HEK293 (cell line): ENCODE measurements around the gene SESN2.

Source experiments
- CTCF ChIA-PET: fragments of 350-600 bp; formaldehyde crosslinking; extraction: SDS; loops from one replicate; lab custom pipeline; 2021; ENCODE audit warnings: antibody characterized with exemption; lab: Yijun Ruan, JAX
- POLR2A ChIA-PET: fragments of 300-600 bp; formaldehyde crosslinking; extraction: SDS; loops from one replicate; lab custom pipeline; 2020; ENCODE audit warnings: antibody characterized with exemption, inconsistent platforms; lab: Yijun Ruan, JAX
- H3K27ac ChIP-seq: fragments of 200-500 bp; sonication (Bioruptor generic); 2 replicates; pipeline ENCODE4 v1.5.1; 2014; ENCODE audit warnings: low read depth, low read length, control low read depth, inconsistent platforms; ENCODE audit errors: extremely low read depth
- H3K36me3 ChIP-seq, 2 experiments: fragments of 200-500 bp in 1 of 2; sonication (Bioruptor generic) in 1 of 2; 1 replicate in 1 of 2; 2 replicates in 1 of 2; pipeline ENCODE4 v1.5.1; 2014 to 2017; ENCODE audit warnings: inconsistent platforms in 2 of 2, low read length in 2 of 2; ENCODE audit not compliant: control insufficient read depth in 2 of 2, insufficient read depth in 1 of 2
- H3K4me1 ChIP-seq: fragments of 200-500 bp; sonication (Bioruptor generic); 2 replicates; pipeline ENCODE4 v1.5.1; 2014; ENCODE audit warnings: mild to moderate bottlenecking, low read length, inconsistent platforms; ENCODE audit not compliant: control insufficient read depth, insufficient read depth
- H3K4me3 ChIP-seq: 2 replicates; pipeline ENCODE4 v1.5.1; 2011; ENCODE audit warnings: low read depth, mild to moderate bottlenecking, control low read depth, low read length, moderate library complexity
- H3K9me3 ChIP-seq: fragments of 200-500 bp; sonication (Bioruptor generic); 2 replicates; pipeline ENCODE4 v1.5.1; 2014; ENCODE audit warnings: low read depth, low read length, inconsistent platforms; ENCODE audit not compliant: control insufficient read depth, insufficient read depth
- EGR2 ChIP-seq: fragments of 450-650 bp; formaldehyde crosslinking; IDR thresholded peaks from 2 replicates; pipeline ENCODE4 v1.5.1; 2016; ENCODE audit warnings: low read depth, missing biosample characterization, missing genetic modification characterization
- GLI4 ChIP-seq: fragments of 450-650 bp; formaldehyde crosslinking; IDR thresholded peaks from 2 replicates; pipeline ENCODE4 v1.5.1; 2016; ENCODE audit warnings: missing biosample characterization, missing genetic modification characterization
- HOXC10 ChIP-seq: sonication (generic); formaldehyde crosslinking; IDR thresholded peaks from 2 replicates; pipeline ENCODE4 v1.8.1; 2023; ENCODE audit warnings: mild to moderate bottlenecking, missing genetic modification reagents
- KLF8 ChIP-seq: fragments of 450-650 bp; formaldehyde crosslinking; IDR thresholded peaks from 2 replicates; pipeline ENCODE4 v1.5.1; 2016; ENCODE audit warnings: missing biosample characterization, missing genetic modification characterization
- REST ChIP-seq: fragments of 450-650 bp; formaldehyde crosslinking; IDR thresholded peaks from 2 replicates; pipeline ENCODE4 v1.5.1; 2016; ENCODE audit warnings: missing biosample characterization, missing genetic modification characterization
- SCRT2 ChIP-seq: fragments of 450-650 bp; formaldehyde crosslinking; IDR thresholded peaks from 2 replicates; pipeline ENCODE4 v1.5.1; 2016; ENCODE audit warnings: missing biosample characterization, missing genetic modification characterization
- SP7 ChIP-seq: fragments of 450-650 bp; formaldehyde crosslinking; IDR thresholded peaks from 2 replicates; pipeline ENCODE4 v1.5.1; 2016; ENCODE audit warnings: missing biosample characterization, missing genetic modification characterization
- ZBTB17 ChIP-seq: fragments of 450-650 bp; formaldehyde crosslinking; IDR thresholded peaks from 2 replicates; pipeline ENCODE4 v1.5.1; 2016; ENCODE audit warnings: missing biosample characterization, missing genetic modification characterization
- ZBTB8A ChIP-seq: fragments of 450-650 bp; formaldehyde crosslinking; IDR thresholded peaks from 2 replicates; pipeline ENCODE4 v1.5.1; 2016; ENCODE audit warnings: missing biosample characterization, missing genetic modification characterization
- ZEB2 ChIP-seq: fragments of 450-650 bp; formaldehyde crosslinking; IDR thresholded peaks from 2 replicates; pipeline ENCODE4 v1.5.1; 2016; ENCODE audit warnings: missing biosample characterization, missing genetic modification characterization
- ZIC2 ChIP-seq: fragments of 450-650 bp; formaldehyde crosslinking; IDR thresholded peaks from 2 replicates; pipeline ENCODE4 v1.5.1; 2016; ENCODE audit warnings: missing biosample characterization, missing genetic modification characterization
- ZNF23 ChIP-seq: fragments of 450-650 bp; formaldehyde crosslinking; IDR thresholded peaks from 2 replicates; pipeline ENCODE4 v1.5.1; 2016; ENCODE audit warnings: missing biosample characterization, missing genetic modification characterization, borderline replicate concordance
- ZNF24 ChIP-seq: fragments of 450-650 bp; formaldehyde crosslinking; IDR thresholded peaks from 2 replicates; pipeline ENCODE4 v1.5.1; 2016; ENCODE audit warnings: missing biosample characterization, missing genetic modification characterization
- ZNF292 ChIP-seq: fragments of 450-650 bp; formaldehyde crosslinking; IDR thresholded peaks from 2 replicates; pipeline ENCODE4 v1.5.1; 2016; ENCODE audit warnings: low read depth, missing biosample characterization, missing genetic modification characterization, borderline replicate concordance
- ZNF302 ChIP-seq: fragments of 450-650 bp; formaldehyde crosslinking; IDR thresholded peaks from 2 replicates; pipeline ENCODE4 v1.5.1; 2016; ENCODE audit warnings: missing biosample characterization, missing genetic modification characterization, low read depth
- ZNF449 ChIP-seq: fragments of 450-650 bp; formaldehyde crosslinking; IDR thresholded peaks from 2 replicates; pipeline ENCODE4 v1.5.1; 2017; ENCODE audit warnings: missing biosample characterization, mild to moderate bottlenecking, missing genetic modification characterization, moderate library complexity
- ZNF560 ChIP-seq: fragments of 450-650 bp; formaldehyde crosslinking; IDR thresholded peaks from 2 replicates; pipeline ENCODE4 v1.5.1; 2017; ENCODE audit warnings: missing biosample characterization, missing genetic modification characterization, borderline replicate concordance
- ZNF677 ChIP-seq: fragments of 450-650 bp; IDR thresholded peaks from 2 replicates; pipeline ENCODE4 v1.5.0; 2018; ENCODE audit warnings: missing biosample characterization, mild to moderate bottlenecking, missing genetic modification characterization, moderate library complexity
- ZNF776 ChIP-seq: fragments of 450-650 bp; formaldehyde crosslinking; IDR thresholded peaks from 2 replicates; pipeline ENCODE4 v1.5.0; 2017; ENCODE audit warnings: missing biosample characterization, missing genetic modification characterization, borderline replicate concordance
- ZNF830 ChIP-seq: fragments of 450-650 bp; IDR thresholded peaks from 2 replicates; pipeline ENCODE4 v1.5.0; 2018; ENCODE audit warnings: missing biosample characterization, missing genetic modification characterization, low read depth, mild to moderate bottlenecking, moderate library complexity
- ZSCAN16 ChIP-seq: fragments of 450-650 bp; formaldehyde crosslinking; IDR thresholded peaks from 2 replicates; pipeline ENCODE4 v1.5.1; 2016; ENCODE audit warnings: missing biosample characterization, missing genetic modification characterization
- TF ChIP-seq, protein P1 (sequence below): fragments of 450-650 bp; formaldehyde crosslinking; IDR thresholded peaks from 2 replicates; pipeline ENCODE4 v1.5.1; 2016; ENCODE audit warnings: missing biosample characterization, missing genetic modification characterization
- TF ChIP-seq, protein P2 (sequence below): fragments of 450-650 bp; formaldehyde crosslinking; IDR thresholded peaks from 2 replicates; pipeline ENCODE4 v1.5.1; 2016; ENCODE audit warnings: missing biosample characterization, missing genetic modification characterization, low read depth

Gene SESN2

DNA sequence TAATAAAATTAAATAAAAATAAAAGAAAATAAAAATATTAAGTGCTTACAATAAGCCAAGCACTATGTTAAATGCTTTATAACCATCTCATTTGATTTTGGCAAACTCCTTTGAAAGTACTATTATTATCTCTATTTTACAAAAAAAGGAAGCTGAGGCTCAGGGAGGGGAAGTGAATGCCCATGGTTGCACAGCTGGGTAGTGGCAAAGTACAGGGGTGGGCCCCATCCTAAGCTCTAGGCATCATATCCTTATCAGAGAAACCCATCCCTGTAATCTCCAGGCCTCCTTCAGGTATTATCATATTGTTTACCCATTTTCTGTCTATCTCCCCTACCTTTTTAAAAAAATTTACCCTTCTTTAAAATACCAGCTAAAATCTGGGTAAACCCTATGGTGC is 67.2 kb downstream of the SESN2 start:
- Histone ChIP-seq H3K27ac (no peak overlapping the region), H3K36me3 (peaks cover 9 to 12% of the 10 kb centered on the region in 2 experiments; a peak in 2 of 3 replicates), H3K4me1 (0 out of 2 replicates have a peak, but pooled peaks cover 2% of the 10 kb centered on the region), H3K9me3 (no peaks in the 10 kb centered on the region), H3K4me3 (no peak overlapping the region)
- TF ChIP-seq EGR2 (tag by site-specific recombination) = no peak
- ChIA-PET CTCF (interaction anchor here (0.6 to 4.1 kb wide), 4 partner anchors 33 to 450 kb away, joined by 3 to 24 read pairs (median 4); no protein-coding TSS in a partner anchor), POLR2A (interaction anchor here (0.9 to 1.9 kb wide), 3 partner anchors 10 to 255 kb away, joined by 4 to 5 read pairs (median 5); no protein-coding TSS in a partner anchor)

DNA sequence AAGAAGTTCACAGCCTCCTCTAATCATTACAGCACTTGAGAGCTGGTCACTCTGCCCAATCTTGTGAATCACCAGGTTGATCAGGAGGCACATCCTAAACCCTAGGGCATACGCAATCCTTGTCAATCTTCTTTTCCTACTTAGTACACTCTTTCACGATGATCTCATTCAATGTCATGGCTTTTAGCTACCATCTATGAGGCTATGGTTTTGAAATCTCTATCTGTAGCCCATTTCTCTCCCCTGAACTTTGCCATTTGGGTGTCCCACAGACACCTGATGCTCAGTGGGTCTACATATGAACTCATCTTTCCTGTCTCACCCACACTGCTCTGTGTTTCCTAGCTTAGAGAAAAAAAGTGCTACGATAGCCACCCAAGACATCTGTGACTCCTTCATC is 67.7 kb downstream of the SESN2 start:
- H3K36me3 ChIP-seq = peaks cover 14 to 17% of the 10 kb centered on the region in 2 experiments; a peak in 2 of 3 replicates
- 0 out of 2 replicates have a peak, but pooled peaks cover 2% of the 10 kb centered on the region for H3K4me1 ChIP-seq
- ChIA-PET CTCF (interaction anchor here (0.6 to 4.1 kb wide), 3 partner anchors 33 to 276 kb away, joined by 3 to 24 read pairs (median 5); no protein-coding TSS in a partner anchor), POLR2A (interaction anchor here (0.9 to 1.9 kb wide), 4 partner anchors 10 to 322 kb away, joined by 4 to 7 read pairs (median 5); partner anchors contain the start of gene RNU11)
- no peaks in the 10 kb centered on the region for H3K9me3 ChIP-seq
- H3K27ac ChIP-seq = no peak overlapping the region
- H3K4me3 ChIP-seq = no peak overlapping the region
- TF ChIP-seq ZNF449 (tag by site-specific recombination) = no peak
- TF ChIP-seq ZNF24 = no peak
- no peak for TF ChIP-seq SP7
- TF ChIP-seq ZIC2 (tag by site-specific recombination) = no peak
- no peak for TF ChIP-seq ZNF677 (tag by site-specific recombination)
- TF ChIP-seq ZNF830 (tag by site-specific recombination) = no peak
- no peak for TF ChIP-seq ZNF560 (tag by site-specific recombination)
- no peak for TF ChIP-seq ZBTB8A (tag by site-specific recombination)
- peak; percentile 74 for TF ChIP-seq ZBTB17 (tag by site-specific recombination)
- TF ChIP-seq ZNF776 (tag by site-specific recombination) = no peak
- TF ChIP-seq, protein P1, sequence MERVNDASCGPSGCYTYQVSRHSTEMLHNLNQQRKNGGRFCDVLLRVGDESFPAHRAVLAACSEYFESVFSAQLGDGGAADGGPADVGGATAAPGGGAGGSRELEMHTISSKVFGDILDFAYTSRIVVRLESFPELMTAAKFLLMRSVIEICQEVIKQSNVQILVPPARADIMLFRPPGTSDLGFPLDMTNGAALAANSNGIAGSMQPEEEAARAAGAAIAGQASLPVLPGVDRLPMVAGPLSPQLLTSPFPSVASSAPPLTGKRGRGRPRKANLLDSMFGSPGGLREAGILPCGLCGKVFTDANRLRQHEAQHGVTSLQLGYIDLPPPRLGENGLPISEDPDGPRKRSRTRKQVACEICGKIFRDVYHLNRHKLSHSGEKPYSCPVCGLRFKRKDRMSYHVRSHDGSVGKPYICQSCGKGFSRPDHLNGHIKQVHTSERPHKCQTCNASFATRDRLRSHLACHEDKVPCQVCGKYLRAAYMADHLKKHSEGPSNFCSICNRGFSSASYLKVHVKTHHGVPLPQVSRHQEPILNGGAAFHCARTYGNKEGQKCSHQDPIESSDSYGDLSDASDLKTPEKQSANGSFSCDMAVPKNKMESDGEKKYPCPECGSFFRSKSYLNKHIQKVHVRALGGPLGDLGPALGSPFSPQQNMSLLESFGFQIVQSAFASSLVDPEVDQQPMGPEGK (tag by site-specific recombination) = no peak
- TF ChIP-seq, protein P2, sequence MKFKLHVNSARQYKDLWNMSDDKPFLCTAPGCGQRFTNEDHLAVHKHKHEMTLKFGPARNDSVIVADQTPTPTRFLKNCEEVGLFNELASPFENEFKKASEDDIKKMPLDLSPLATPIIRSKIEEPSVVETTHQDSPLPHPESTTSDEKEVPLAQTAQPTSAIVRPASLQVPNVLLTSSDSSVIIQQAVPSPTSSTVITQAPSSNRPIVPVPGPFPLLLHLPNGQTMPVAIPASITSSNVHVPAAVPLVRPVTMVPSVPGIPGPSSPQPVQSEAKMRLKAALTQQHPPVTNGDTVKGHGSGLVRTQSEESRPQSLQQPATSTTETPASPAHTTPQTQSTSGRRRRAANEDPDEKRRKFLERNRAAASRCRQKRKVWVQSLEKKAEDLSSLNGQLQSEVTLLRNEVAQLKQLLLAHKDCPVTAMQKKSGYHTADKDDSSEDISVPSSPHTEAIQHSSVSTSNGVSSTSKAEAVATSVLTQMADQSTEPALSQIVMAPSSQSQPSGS = peak; percentile 50; the same call in 1 of the 2 replicates
- no peak for TF ChIP-seq KLF8 (tag by site-specific recombination)
- TF ChIP-seq ZNF302 (tag by site-specific recombination) = no peak
- no peak for TF ChIP-seq ZNF292 (tag by site-specific recombination)
- no peak for TF ChIP-seq HOXC10
- no peak for TF ChIP-seq REST
- TF ChIP-seq SCRT2 (tag by site-specific recombination) = peak; percentile 62; the same call in 1 of the 2 replicates
- no peak for TF ChIP-seq ZSCAN16 (tag by site-specific recombination)
- TF ChIP-seq ZNF23 (tag by site-specific recombination) = no peak
- TF ChIP-seq ZEB2 (tag by site-specific recombination) = 0 out of 2 replicates have a peak, but pooled peaks have one; percentile 26
- no peak for TF ChIP-seq GLI4 (tag by site-specific recombination)
